Germinal center (tissue), 1 donor: ENCODE results near the gene DENND1B.
"Not testable (repeated sequence)": the region's sequence is repeated elsewhere in the genome, so short reads cannot be mapped to it uniquely, and the experiment has no call there.

Source experiments
- DNase-seq: peaks from one replicate; pipeline ENCODE4 v3.0.0; 2012; ENCODE audit warnings: mixed read lengths, low spot score

DENND1B gene

DNA sequence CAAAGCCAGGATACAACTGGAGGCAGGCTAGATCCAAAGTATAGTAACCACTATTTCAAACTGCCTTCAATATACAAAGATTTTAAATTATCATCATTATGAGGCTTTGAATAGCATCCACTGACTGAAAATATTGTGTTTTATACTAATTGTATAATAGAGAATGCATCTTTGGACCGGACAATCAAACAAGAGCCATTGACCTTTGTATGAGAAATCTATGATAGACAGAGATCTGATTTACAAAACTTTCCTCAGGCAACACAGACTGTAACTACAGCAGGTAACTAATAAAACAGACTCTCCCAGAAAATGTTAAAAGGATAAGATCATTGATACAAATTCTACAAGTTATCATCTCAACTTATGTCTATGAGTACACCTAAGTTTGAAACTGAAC is 152.9 kb downstream of the DENND1B start:
- DNase-seq, result no peak

DNA sequence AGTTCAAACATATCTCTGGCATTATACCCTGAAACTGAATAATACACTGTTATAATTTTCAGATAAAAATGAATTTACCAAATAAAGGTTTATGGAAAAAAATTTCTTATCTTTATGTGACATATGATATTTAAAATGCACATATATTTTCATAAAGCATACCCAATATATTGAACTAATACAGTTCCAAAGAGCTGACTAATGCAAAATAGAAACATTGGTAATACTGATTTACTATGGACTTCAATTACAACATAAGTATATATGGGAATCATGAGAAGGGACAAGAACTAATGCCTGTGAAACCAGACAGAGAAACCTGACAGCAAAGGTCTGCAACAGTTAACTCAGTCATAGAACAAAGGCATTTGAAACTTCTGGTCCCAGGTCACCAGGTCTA is 153.5 kb downstream of the DENND1B start:
- no peak for DNase-seq

DNA sequence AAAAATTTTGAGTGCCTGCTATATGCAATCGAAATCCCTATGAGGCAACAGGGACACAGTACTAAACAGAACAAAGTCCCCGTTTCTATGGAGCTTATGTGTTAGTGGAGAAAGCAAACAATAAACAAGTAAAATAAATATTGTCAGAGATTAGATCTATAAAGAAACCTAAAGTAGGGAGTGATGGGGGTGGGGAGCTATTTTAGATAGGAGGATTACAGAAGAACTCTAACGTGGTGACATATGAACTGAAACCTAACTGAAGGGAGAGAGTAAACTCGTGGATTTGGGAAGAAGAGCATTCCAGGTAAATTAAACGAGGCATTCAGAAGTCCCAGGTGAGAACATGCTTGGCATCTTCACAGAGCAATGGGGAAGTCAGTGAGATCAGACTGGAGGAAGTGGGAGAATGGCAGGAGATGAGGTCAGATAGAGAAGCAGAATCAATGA is 154.5 kb downstream of the DENND1B start:
- no peak for DNase-seq

DNA sequence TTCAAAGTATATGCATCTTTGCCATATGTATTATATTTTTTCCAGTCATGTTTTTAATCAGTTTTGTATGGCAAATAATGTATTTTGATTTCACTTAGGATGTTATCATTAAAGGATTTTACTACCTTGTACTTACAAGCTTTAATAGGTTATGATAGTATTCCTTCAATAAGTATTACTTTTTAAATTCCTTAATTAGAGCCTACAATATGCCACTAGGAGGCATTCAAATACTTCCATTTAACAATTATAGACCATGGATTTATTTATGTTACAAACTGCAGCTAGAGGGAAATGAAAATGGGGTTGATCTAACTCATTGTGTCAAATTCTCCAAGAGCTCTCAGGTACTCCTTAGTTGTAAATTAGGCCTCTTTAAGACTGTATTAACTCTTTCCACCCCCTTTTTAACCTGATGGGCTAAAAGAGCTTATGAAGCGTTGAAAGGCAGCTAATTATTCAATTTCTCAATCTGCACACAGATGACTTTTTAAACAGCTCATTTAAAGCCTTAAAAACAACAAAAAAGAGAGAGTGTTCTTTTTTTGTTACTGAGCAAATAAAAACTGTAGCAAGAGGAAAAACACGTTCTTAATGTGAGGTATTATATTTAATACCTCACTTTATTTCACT is 156.2 kb downstream of the DENND1B start:
- no peak for DNase-seq

DNA sequence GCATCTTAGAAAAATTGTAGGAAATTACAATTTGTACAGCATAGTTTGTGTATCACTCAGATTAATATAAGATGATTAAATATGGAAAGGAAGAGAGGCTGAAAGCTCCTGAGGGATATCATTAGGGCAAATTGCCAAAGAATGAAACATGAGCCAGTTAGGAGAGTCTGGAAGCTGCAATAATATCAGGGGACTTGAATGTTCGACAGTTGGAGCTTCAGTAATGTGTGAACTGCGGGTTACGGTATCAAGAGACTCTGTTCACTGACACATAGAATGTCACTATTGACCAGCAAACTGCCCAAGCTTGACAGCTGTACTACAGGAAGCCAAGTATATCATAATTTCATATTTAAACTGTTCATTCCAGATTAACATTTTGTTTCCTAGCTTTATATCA is 157.2 kb downstream of the DENND1B start:
- DNase-seq, result no peak

DNA sequence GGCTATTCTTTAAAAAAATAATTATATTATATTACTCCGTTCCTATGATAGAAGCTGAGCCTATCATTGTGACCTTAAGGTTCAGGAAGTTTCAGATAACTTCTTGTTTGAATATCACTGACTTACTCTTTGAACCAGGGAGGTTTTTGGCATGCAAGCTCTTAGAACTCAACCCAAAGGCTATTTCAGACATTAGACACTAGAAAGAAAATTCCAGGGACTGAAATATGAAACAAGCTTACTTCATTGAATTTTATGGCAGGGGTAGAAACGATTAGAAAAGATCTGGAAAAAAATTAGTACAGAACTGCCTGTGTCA is 159.6 kb downstream of the DENND1B start:
- DNase-seq, result no peak

DNA sequence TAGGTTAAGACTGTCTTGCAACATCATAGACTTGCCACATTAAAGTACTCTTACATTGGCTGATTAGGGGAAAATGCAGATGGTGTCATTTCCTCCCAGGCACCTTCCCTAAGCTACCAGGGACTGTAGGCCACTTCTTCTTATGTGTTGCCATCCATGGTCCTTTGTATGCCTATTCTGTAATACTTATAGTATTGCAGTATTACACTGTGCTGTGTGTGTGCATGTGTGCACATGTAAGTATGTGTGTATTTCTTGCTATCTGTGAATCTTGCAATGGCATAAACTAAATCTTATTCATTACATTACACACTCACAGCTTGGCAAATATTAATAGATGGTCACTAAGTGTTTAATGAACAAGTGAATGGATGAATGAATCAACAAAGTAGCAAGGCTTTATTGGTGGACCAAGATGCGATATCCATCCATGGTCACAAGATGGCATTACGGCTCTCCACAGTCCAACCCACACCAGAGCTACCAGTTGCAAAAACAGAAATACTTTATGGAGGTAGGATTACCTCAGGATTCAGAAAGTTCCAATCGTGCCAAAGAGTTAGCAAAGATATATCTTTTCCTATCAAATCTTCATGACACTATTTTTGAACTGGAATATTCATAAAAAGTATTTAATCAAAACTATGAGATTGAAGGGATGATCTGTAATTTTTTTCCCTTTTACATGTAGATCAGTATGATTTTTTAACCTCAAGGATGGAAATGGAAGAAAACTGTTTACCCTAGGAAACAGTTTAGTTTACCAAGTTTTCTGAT is 160.2 kb downstream of the DENND1B start:
- DNase-seq, result no peak

DNA sequence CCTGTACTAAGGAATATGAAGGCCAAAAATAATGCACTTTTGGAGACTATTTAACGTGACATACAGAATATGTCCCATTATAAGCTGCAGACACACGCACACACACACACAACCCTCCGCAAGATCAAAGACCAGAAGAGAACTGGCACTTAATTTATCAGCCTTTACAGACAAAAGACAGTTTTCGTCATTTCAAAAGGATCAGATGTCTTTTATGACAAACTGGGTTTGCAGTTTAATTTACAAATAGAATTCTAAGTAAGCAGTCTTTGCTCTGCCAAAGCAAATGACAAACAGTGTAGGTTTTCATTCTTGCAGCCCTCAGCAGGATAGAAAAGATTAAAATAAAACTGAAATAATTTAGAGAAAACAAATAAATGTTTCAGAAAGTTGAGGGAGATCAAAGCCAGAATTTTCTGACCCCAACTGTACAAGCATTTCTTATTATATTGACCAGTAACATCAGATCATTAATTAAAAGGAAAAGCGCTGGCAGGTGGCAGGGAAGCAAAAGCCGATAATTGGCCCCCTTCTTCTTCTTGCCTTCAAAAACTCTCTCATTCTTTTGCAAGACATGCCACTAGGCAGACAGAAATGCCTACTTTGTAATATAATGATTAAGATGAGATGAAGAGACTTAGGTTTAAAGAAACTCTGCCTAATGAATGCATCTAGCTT is 169.0 kb downstream of the DENND1B start:
- no peak for DNase-seq

DNA sequence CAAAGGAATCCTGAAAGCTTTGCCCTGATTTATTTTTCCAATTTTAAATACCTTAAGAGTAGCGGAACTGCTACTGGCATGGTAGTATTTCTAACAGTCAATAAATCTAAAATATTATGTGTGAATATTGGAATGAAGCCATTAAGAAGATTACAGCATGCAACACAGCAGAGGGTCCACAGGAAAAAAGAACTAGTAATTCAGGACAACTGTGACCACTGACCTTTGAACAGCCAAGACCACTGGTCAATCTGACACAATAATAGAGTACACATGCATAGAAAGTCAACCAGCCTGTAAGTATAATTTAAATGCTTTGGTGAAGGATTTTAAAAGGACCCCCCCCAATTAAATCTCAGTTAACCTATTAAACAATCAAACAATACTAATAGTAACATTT is 171.0 kb downstream of the DENND1B start:
- DNase-seq, result no peak

DNA sequence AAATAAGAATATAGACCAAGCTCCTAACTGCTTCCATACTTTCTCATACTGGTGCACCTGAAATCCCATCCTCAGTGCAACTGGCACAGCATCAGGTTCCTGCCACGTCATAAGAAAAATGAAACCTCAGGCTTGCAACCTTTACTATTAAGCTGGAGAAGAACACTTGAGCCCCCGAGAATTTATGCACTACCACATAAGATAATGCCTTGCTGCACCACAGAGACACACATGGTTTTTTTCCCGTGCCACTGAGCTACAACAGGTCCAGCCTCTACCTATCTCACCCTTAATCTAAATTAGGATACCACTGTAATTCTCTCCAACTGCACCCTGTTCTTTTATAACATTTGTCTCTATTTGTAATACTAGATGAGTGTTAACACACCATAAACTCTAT is 174.5 kb downstream of the DENND1B start:
- no peak for DNase-seq

DNA sequence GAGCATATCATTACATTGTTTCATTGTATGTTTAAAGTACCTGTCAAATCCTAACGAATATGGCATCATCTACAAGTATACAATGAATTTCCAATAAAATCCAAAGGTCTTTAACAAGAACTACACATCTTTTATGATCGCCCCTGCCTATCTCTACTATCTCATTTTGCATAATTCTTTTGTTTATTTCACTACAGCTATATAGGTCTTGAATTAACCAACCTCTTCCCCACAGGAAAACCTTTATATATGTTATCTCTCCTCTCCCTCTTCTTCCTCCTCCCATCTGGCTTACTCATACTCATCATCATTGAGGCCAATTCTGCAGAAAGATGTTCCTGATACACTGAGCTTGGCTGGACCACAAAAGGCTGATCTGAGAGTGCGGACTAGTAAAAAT is 175.5 kb downstream of the DENND1B start:
- DNase-seq, result no peak

DNA sequence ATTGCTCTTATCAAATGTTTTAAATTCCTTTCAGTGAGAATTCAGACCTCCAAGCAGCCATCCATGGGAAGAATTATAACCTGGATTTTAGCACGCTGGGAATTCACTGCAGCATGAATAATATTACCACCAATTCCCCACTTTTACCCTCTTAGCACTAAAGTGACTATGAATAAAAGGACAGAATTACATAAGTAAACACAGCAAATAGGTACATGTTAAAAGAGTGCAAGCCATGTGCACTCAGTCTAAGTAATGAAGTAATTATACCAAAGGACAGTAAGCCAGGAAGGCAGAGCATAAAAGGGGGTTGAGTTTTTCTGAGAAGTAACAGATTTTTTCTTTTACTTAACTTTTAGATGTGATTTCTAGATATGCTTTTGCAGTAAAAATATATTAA is 176.3 kb downstream of the DENND1B start:
- DNase-seq, result no peak

DNA sequence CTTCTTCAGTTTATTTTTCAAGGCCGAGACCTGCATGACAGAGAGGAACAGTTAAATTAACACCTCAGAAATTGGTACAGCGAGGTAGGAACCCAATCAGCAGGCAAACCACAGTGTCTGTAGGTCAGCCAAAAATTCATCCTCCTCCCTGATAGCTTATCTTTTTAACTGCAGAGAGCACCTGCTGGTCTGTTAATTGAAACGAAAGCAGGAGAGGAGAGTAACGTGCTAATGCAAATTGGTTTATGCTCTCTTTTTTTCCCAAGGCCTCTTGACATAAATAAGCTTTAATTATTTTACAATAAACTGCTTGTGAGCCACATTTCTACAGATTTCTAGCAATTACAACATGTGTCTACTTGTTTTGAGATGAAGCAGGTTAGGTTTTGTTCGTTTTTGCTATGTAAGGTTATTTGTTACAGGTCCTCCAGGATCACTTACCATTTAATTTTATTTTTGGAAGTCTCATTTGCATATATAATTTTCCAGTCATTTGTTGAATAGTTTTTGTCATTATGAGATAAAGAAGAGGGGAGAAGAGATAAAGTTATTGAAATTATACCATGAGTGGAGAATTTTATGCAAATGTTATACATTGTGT is 179.9 kb downstream of the DENND1B start:
- no peak for DNase-seq

DNA sequence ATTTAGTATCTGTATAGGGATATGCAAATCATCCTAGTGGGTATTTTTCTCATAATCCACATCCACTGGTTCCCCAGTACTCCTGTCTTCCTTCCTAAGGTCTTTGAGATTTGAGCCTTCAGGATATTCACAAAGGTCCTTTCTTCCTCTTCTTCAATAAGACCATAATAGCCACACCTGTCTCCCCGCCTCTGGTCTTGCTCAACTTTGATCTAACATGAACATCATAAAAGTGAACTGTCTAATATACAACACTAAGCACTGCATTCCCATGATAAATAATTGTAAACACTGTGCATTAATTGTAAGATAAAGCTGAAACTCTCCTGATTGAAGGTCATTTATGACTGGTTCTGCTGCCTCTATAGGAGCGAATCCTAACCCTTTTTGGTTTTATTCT is 184.6 kb downstream of the DENND1B start:
- DNase-seq, result no peak

DNA sequence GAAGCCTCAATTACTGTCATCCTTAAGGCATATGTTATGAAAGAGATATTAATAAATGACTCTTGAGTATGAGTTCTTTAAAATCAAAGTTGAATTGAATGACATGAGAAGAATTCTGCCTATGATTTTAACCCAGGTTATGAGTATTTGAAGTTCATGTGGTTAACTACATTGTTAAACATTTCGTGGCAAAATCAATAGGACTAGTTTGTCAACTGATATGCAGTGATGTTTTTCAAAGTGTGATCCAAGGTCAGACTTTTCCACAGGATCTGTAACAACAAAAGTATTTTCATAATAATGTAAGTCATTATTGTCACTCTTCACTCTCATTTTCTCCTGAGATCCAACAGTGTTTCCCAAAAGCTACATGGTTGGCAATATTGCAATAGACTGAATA is 189.5 kb downstream of the DENND1B start:
- DNase-seq, result no peak

DNA sequence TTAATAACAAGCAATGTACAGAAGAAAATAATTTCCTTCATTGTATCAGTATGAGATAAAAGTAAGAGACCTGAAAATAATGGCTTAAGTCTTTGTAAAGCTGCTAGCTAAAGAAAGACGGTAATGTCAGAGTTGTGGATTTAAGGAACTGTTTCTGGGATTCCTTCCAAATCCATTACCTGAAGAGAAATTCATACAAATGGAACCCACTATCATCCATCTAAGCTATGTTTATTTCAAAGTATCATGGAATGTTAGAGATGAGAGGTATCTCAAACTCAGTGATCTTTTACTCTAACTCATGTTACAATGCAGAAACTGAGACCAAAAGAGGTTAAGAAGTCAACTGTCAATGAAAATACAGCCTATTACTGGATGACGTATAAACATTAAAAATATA is 197.7 kb downstream of the DENND1B start:
- DNase-seq, result no peak

DNA sequence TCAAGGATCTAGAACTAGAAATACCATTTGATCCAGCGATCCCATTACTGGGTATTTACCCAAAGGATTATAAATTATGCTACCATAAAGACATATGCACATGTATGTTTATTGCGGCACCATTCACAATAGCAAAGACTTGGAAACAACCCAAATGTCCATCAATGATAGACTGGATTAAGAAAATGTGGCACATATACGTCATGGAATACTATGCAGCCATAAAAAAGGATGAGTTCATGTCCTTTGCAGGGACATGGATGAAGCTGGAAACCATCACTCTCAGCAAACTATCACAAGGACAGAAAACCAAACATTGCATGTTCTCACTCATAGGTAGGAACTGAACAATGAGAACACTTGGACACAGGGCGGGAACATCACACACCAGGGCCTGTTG is 199.7 kb downstream of the DENND1B start:
- not testable (repeated sequence) for DNase-seq

DNA sequence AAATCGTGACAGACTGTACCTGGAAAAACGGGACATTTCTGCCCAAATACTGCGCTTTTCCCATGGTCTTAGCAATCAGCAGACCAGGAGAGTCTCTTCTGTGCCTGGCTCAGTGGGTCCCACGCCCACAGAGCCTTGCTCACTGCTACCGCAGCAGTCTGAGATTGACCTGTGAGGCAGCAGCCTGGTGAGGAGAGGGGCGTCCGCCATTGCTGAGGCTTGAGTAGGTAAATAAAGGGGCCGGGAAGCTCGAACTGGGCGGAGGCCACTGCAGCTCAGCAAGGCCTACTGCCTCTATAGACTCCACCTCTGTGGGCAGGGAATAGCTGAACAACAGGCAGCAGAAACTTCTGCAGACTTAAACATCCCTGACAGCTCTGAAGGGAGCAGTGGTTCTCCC is 203.1 kb downstream of the DENND1B start:
- no peak for DNase-seq

DNA sequence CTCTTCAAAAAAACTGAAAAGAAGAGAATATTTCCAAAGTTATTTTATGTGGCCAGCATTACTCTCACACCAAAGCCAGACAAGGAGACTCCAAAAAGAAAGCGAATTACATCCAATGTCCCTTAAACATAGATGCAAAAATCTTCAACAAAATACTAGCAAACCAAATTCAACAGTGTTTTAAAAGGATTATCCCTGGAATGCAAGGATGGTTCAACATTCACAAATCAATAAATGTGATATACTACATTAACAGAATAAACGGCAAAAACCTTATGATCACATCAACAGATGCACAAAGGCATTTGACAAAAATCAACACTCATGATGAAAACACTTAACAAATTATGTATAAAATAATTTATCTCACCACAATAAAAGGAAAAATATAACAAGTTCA is 207.8 kb downstream of the DENND1B start:
- DNase-seq, result no peak

DNA sequence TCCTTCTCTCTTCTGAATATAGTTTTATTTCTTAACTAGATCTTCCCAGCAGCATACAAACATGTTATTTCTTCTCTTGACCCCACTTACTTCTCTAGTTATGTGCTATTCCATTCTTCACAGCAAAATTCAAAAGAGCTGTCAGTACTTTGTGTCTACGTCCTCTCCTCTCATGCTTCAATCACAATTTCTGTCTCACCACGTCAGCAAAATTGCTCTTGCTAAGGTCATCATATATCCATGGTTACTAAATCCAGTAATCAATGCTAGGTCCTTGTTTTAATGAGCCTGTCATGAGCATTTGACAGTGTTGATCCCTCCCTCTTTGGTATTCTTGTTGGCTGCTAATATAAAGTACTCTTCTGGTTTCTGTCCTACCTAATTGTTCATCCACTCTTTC is 214.2 kb downstream of the DENND1B start:
- DNase-seq, result no peak

DNA sequence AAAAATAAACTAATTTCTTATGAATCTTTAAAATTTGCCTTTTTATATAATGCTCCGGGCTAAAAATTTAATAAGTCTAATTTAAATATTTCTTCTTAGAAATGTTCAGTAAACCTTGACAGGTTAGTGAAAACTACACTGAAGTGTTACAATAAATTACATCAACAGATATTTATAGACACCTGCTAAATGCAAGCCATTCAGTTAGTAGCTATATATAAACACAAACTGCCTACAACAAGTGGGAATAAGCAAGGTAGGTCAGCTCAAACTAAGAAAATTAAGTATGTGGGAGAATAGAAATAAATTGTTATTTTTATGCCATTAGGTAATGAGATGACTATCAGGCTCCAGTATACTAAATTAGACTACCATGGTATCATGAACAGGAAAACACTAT is 215.6 kb downstream of the DENND1B start:
- no peak for DNase-seq

DNA sequence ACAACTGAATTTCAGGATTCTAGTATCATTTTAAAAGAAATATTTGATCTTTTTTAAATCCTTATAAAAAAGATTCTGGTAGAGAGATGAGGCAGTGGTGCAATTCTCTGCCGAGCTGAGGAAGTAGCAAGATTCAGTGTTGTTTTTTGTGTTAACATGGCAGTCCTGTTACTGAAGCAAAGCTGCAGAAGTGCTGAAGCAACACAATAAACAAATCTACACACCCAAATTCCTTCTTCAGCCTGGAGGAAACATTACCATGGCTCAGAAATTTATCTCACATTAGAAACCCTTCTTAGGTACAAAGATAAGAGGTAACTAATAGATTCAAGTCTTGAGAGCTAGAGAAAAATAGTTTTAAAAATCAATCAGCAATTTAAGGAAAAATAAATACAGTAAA is 216.0 kb downstream of the DENND1B start:
- no peak for DNase-seq

DNA sequence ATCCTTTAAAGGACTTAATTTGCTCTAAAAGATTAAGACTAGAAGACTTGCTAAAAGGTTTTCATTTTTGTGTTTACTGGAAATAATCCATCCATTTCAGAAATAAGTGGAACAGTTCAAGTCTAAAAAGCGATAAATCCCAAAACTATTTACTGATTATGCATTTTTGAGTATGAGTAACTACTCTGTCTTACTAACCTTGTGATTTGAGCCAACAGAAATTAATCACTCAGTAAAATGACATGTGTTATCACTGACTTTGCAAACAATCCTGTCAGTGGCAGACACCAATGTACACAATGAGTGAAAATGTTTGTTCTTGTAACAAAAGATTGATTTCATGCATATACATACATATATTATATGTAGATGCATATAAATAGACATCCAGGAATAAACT is 218.0 kb downstream of the DENND1B start:
- no peak for DNase-seq
